ENCODE data around the gene RBBP8.

Gene RBBP8

GRCh38 chr18:22987547-22988189 is 54.5 kb downstream of the RBBP8 start:
- no peak for DNase-seq
- Histone ChIP-seq H3K27me3 (no peaks in the 10 kb centered on the region), H3K36me3 (no peaks in the 10 kb centered on the region; the same call in 1 of the 2 replicates), H3K4me1 (no peaks in the 10 kb centered on the region), H3K9me3 (no peaks in the 10 kb centered on the region), H3K4me3 (ENCODE audit: low read depth, low read length) (no peak overlapping the region)
- no peak for TF ChIP-seq CTCF (IDR thresholded peaks at IDR 0.05; ENCODE audit: low read depth, low read length)

- Histone ChIP-seq H3K27me3 (no peaks in the 10 kb centered on the region), H3K4me1 (no peaks in the 10 kb centered on the region), H3K9me3 (no peaks in the 10 kb centered on the region), H3K36me3 (no peaks in the 10 kb centered on the region; the same call in 1 of the 2 replicates), H3K4me3 (ENCODE audit: low read depth, low read length) (no peak overlapping the region)
- no peak for DNase-seq
- TF ChIP-seq CTCF (IDR thresholded peaks at IDR 0.05; ENCODE audit: low read depth, low read length) = no peak
Measured at GRCh38 chr18:22988208-22988607, 55.1 kb downstream of the RBBP8 start.

- H3K9me3 ChIP-seq = no peaks in the 10 kb centered on the region
- no peak overlapping the region for H3K4me3 ChIP-seq (ENCODE audit: low read depth, low read length)
- no peaks in the 10 kb centered on the region for H3K36me3 ChIP-seq
- DNase-seq = no peak
- TF ChIP-seq CTCF (IDR thresholded peaks at IDR 0.05; ENCODE audit: low read depth, low read length) = no peak
- no peaks in the 10 kb centered on the region for H3K27me3 ChIP-seq
- H3K4me1 ChIP-seq = no peaks in the 10 kb centered on the region
Measured at GRCh38 chr18:22998344-22998743, 65.2 kb downstream of the RBBP8 start.

- H3K36me3 ChIP-seq = no peaks in the 10 kb centered on the region
- no peaks in the 10 kb centered on the region for H3K27me3 ChIP-seq
- H3K4me3 ChIP-seq (ENCODE audit: low read depth, low read length) = no peak overlapping the region
- no peak for DNase-seq
- no peaks in the 10 kb centered on the region for H3K9me3 ChIP-seq
- H3K4me1 ChIP-seq = no peaks in the 10 kb centered on the region
- TF ChIP-seq CTCF (IDR thresholded peaks at IDR 0.05; ENCODE audit: low read depth, low read length) = no peak
Measured at GRCh38 chr18:22999212-22999611, 66.1 kb downstream of the RBBP8 start.

GRCh38 chr18:22999647-23000046 is 66.5 kb downstream of the RBBP8 start:
- Histone ChIP-seq H3K4me1 (no peaks in the 10 kb centered on the region), H3K27me3 (no peaks in the 10 kb centered on the region), H3K9me3 (no peaks in the 10 kb centered on the region), H3K36me3 (no peaks in the 10 kb centered on the region), H3K4me3 (ENCODE audit: low read depth, low read length) (no peak overlapping the region)
- no peak for DNase-seq
- no peak for TF ChIP-seq CTCF (IDR thresholded peaks at IDR 0.05; ENCODE audit: low read depth, low read length)

GRCh38 chr18:23003289-23003688 is 70.2 kb downstream of the RBBP8 start:
- Histone ChIP-seq H3K36me3 (no peaks in the 10 kb centered on the region), H3K4me3 (ENCODE audit: low read depth, low read length) (no peak overlapping the region), H3K27me3 (no peaks in the 10 kb centered on the region), H3K9me3 (no peaks in the 10 kb centered on the region), H3K4me1 (no peaks in the 10 kb centered on the region)
- no peak for TF ChIP-seq CTCF (IDR thresholded peaks at IDR 0.05; ENCODE audit: low read depth, low read length)
- no peak for DNase-seq

Data from BE2C (cell line).